GM18951 (cell line): ENCODE data around the gene TRIM38.

Source experiments
- POLR2A ChIP-seq: IDR thresholded peaks from 4 replicates; pipeline ENCODE4 v1.6.1; 2011; ENCODE audit warnings: mild to moderate bottlenecking; ENCODE audit not compliant: insufficient read length, insufficient read depth; ENCODE audit errors: extremely low read depth
- in situ Hi-C: fragments of 300-500 bp; cut with MboI; formaldehyde crosslinking; loops from one replicate; pipeline ENCODE4 v1.12.0; 2022; ENCODE audit warnings: low sequenced_read_pairs, mixed read lengths, inconsistent platforms; ENCODE audit not compliant: unreplicated experiment

The TRIM38 gene

DNA sequence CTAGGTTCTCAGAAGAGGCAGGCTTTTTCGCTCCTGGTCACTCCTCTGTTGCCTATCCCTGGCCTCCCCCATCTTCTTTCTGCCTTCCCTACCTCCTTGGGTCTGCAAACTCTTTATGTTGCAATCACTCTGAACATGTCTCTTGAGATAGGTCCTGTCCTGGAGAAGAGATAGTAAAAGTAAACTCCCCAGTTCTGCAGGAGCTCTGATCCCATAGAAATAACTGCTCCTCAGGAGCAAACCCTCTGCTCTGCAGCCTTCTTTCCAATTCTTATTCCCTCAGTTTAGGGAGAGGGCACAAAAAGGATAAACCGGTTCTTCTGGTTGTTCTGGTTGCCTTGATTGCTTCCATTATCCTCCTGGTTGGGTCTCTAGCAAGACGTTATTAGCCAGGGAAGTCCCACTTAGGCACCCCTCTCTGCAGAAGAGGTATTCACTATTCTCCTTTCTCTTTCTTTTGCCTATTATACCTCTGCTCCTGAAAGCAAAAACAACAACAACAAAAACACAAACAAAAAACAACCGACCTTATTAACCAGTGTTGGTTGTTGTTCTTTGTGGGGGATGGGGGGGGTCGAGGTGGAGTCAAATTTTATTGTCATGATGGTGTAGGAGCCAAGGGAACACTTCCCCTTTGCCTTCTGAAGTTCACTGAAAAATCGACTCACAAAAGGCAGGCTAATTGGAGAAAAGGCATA lies 973 bp downstream of the TRIM38 start:
- in situ Hi-C loops = no loop called here
- TF ChIP-seq POLR2A = no peak

DNA sequence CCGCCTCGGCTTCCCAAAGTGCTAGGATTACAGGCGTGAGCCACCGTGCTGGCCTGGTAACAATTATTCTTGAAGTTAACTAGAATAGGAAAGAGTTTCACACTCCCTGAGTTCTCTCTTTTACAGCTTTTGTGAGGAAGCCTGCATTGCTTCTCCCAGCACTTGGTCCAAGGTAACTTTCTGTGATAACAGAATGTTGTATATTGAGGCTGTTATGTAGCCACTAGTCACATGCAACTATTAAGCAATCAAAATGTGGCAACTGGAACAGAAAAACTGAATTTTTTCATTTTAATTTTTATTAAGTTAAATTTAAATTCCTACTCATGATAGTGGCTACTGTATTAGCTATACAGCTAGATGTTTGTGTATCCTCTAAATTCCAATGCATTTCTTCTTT lies 2.5 kb downstream of the TRIM38 start:
- in situ Hi-C loops = no loop called here
- TF ChIP-seq POLR2A = no peak

- in situ Hi-C loops = no loop called here
- no peak for TF ChIP-seq POLR2A
Observed at GRCh38 chr6:25966711-25967110, 4.1 kb downstream of the TRIM38 start.

DNA sequence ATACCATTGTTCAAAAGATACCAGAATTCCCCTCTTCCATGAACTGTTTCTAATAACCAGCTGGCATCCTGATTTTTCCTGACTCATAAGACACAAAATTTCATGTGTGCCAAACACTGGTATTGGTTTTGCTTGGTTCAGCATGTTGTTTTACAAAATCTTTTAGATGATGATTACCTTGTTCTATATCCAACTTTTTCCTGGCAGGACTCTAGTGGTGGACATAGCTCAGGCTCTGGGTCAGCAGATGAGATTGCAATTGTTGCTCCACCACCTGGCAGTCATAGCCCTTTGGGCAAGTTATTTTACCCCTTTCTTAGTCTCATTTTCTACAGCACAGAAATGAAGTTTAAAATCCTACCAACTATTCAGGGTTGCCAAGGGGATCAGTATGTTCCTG lies 6.2 kb downstream of the TRIM38 start:
- no peak for TF ChIP-seq POLR2A
- in situ Hi-C loops = no loop called here

DNA sequence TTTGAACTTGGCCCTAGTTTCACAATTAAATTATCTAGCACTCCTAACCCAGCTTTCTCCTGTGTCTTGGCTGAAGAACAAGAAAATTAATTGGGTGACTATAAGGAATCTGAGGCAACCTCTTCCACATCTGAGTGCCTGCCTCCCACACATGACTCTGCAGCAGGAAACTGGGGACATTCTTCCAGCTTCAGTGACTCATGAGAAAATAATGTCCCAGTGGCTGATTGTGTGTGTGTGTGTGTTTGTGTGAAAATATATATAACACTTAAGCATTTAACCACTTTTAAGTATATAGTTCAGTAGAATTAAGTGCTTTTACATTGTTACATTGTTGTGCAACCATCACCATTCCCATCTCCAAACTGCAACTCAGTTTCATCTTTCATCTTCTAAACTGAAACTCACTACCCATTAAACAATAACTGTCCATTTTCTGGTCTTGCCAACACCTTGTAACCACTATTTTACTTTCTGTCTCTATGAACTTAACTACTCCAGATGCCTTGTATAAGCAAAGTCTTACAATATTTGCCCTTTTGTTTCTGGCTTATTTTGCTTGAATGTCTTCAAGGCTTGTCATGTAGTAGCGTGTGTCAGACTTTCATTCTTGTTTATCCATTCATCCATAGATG lies 8.7 kb downstream of the TRIM38 start:
- in situ Hi-C loops = no loop called here
- TF ChIP-seq POLR2A = no peak

DNA sequence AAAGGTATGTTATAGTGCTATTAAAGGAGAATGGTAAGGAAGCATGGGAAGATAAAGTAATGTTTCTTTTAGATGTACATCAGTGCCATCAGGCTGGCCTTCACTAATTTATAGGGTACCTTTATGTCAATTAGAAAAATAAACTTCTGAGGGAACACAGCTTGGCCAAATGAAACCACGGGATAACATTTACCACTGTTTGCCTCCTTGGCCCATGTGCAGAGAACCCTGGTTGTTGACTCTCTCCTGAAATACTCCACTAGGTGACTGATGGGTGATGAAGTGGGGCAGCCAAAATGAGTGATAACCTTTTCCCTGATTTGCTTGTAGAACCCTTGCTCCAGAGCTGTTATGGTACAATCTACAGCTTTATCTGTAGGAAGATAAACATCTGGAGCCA lies 9.5 kb downstream of the TRIM38 start:
- TF ChIP-seq POLR2A = no peak
- in situ Hi-C loops = no loop called here

- in situ Hi-C loops = no loop called here
- TF ChIP-seq POLR2A = no peak
Observed at GRCh38 chr6:25972902-25973301, 10.3 kb downstream of the TRIM38 start.

DNA sequence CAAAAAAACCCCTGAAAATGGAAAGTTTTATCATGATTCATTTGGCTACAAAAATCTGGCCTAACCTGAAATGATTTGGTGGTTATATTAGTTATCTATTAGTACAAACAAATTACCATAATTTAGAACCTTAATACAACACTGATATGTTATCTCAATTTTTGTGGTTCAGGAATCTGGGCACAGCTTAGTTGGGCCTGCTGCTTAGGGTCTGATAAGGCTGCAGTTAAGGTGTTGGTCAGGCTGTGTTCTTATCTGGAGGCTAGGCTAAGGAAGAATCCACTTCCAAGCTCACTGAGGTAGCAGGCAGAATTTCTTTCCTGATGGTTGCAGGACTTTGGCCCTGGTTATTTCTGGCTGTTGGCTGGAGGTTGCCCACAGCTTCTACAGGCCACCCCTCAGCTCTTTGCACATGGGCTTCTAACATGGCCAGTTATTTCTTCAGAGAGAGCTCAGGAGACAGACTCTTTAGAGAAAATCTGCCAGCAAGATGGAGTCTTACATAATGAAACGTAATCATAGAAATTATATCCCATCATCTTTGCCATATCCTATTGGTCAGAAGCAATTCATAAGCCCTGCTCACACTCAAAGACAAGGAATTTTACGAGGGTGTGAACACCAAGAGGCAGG lies 11.4 kb downstream of the TRIM38 start:
- in situ Hi-C loops = no loop called here

DNA sequence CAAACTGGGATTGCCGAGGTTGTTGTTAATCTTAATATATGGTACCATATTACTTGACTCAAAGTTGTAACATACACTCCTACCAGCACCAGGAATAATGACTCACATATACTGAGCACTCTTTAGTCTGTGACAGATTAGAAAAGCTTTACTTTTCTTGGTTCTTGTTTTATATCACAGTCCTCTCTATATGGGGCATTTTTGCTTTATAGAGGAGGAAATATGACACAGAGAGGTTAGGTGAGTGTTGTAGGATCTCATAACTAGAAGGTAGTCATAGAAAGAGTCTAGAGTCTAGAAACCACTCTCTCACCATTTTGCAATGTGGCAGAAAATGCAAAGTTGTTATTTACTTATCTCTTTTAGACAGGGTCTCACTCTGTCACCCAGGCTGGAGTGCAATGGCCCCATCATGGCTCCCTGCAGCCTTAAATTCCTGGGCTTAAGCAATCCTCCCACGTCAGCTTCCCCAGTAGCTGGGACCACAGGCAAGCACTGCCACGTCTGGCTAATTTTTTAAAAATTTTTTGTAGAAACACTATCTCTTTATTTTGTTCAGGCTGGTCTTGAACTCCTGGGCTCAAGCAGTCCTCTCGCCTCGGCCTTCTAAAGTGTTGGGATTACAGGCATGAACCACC lies 13.4 kb downstream of the TRIM38 start:
- TF ChIP-seq POLR2A = no peak
- in situ Hi-C loops = no loop called here

More for the DNA sequence above, 11.4 kb downstream of the TRIM38 start:
- TF ChIP-seq POLR2A = no peak

- TF ChIP-seq POLR2A = no peak
Observed at GRCh38 chr6:25980935-25981334, 18.3 kb downstream of the TRIM38 start.

GRCh38 chr6:25981568-25982263 lies 19.1 kb downstream of the TRIM38 start:
- in situ Hi-C loops = no loop called here
- no peak for TF ChIP-seq POLR2A

More at GRCh38 chr6:25980935-25981334, 18.3 kb downstream of the TRIM38 start:
- in situ Hi-C loops = no loop called here

DNA sequence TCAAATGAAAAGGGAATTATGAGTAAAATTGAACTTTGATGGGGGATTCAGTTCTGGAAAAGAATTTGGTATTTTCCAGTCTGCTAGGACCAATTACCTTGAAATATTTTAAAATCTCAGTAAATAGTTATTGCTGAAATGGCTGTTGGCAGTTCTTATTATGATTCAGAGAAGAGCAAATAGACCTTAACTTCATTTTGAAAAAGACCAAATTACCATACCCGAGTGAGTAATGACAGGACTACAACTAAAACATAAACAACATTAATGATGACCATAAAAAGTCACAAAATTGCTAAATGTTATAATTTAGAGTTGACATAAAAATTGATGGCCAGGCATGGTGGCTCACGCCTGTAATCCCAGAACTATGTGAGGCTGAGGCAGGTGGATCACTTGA lies 21.7 kb downstream of the TRIM38 start:
- TF ChIP-seq POLR2A = no peak
- in situ Hi-C loops = no loop called here

DNA sequence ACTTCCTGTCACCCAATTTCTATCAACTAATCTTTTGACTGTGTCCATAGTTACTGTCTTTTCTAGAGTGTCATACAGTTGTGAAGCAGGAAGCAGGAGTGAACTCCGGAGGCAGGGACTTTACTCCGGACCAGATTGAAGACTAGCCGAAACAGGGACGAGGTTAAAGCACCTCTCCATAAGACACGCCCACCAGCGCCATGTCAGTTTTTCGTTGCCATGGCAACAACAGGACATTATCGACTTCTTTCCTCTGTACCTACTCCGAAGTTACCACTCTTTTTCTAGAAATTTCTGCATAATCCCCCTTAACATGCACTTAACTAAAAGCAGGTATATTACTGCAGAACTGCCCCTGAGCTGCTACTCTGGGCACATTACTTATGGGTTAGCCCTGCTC lies 25.2 kb downstream of the TRIM38 start:
- in situ Hi-C loops = no loop called here
- TF ChIP-seq POLR2A = no peak
